K562 (cell line): ENCODE results near the gene BBLN. TPM values are rescaled to one million over a fixed set of nuclear protein-coding genes. Genes with fewer than 3 reads are reported as not detected.
A peak's percentile ranks its signal among the peaks of the same experiment; 100 is the strongest.

ENCODE experiments used
- ADNP ChIP-seq: fragments of 200-800 bp; sonication (Bioruptor generic); IDR thresholded peaks from 2 replicates; pipeline ENCODE4 v1.6.1; 2016; ENCODE audit warnings: missing genetic modification characterization, missing compliant biosample characterization
- CAMTA2 ChIP-seq: fragments of 250-450 bp; sonication (Bioruptor Pico); conservative IDR thresholded peaks from 2 replicates; pipeline ENCODE4 v1.5.1; 2022
- FOXA3 ChIP-seq, 2 experiments: fragments of 450-650 bp in 1 of 2; sonication (generic) in 1 of 2; formaldehyde crosslinking; IDR thresholded peaks in 1 of 2; conservative IDR thresholded peaks in 1 of 2; 2 replicates each; pipeline versions ENCODE4 v1.4.0 to v1.8.0; 2020 to 2022; ENCODE audit warnings: mild to moderate bottlenecking in 2 of 2, missing genetic modification reagents in 1 of 2
- FUS ChIP-seq: fragments of 200-400 bp; formaldehyde crosslinking; optimal IDR thresholded peaks from 2 replicates; pipeline ENCODE3; 2017; ENCODE audit warnings: low read depth, low read length
- LARP7 ChIP-seq: fragments of 450-650 bp; IDR thresholded peaks from 2 replicates; pipeline ENCODE4 v1.6.1; 2016
- MECOM ChIP-seq: fragments of 250-450 bp; sonication (Bioruptor Pico); IDR thresholded peaks from 2 replicates; pipeline ENCODE4 v1.8.0; 2022; ENCODE audit warnings: inconsistent platforms
- MTA2 ChIP-seq: fragments of 450-650 bp; IDR thresholded peaks from 2 replicates; pipeline ENCODE4 v1.6.1; 2016; ENCODE audit warnings: low read depth
- PPARD ChIP-seq: fragments of 250-450 bp; sonication (Bioruptor Pico); IDR thresholded peaks from 2 replicates; pipeline ENCODE4 v1.8.0; 2022; ENCODE audit warnings: inconsistent platforms, mild to moderate bottlenecking, moderate library complexity
- PTTG1 ChIP-seq: fragments of 450-650 bp; IDR thresholded peaks from 2 replicates; pipeline ENCODE4 v1.6.1; 2016; ENCODE audit warnings: low read depth, mild to moderate bottlenecking, missing genetic modification characterization, missing compliant biosample characterization
- RAD21 ChIP-seq, 2 experiments: fragments of 250-450 bp in 1 of 2; fragments of 450-650 bp in 1 of 2; sonication (Bioruptor Pico) in 1 of 2; formaldehyde crosslinking in 1 of 2; IDR thresholded peaks in 1 of 2; conservative IDR thresholded peaks in 1 of 2; 2 replicates each; pipeline versions ENCODE4 v1.4.0 to v1.8.0; 2020 to 2022; ENCODE audit warnings: mild to moderate bottlenecking in 2 of 2, moderate library complexity in 1 of 2
- RFX1 ChIP-seq: fragments of 450-650 bp; IDR thresholded peaks from 2 replicates; pipeline ENCODE4 v1.6.1; 2016; ENCODE audit warnings: mild to moderate bottlenecking, moderate library complexity
- RFX7 ChIP-seq: fragments of 250-450 bp; sonication (Bioruptor Pico); IDR thresholded peaks from 2 replicates; pipeline ENCODE4 v1.5.1; 2021; ENCODE audit warnings: mild to moderate bottlenecking
- RNF2 ChIP-seq: sonication (generic); IDR thresholded peaks from 2 replicates; pipeline ENCODE4 v1.6.1; 2016
- SLC30A9 ChIP-seq: fragments of 250-450 bp; sonication (Bioruptor Pico); IDR thresholded peaks from 2 replicates; pipeline ENCODE4 v1.8.0; 2022; ENCODE audit warnings: mild to moderate bottlenecking, moderate library complexity
- TOE1 ChIP-seq, 2 experiments: fragments of 450-650 bp in 1 of 2; sonication (generic) in 1 of 2; formaldehyde crosslinking in 1 of 2; IDR thresholded peaks; 2 replicates each; pipeline versions ENCODE4 v1.7.1 to v1.8.0; 2016 to 2022; ENCODE audit warnings: borderline replicate concordance in 2 of 2, mild to moderate bottlenecking in 2 of 2, antibody characterized with exemption in 1 of 2, inconsistent platforms in 1 of 2, low read depth in 1 of 2, missing genetic modification reagents in 1 of 2, moderate library complexity in 1 of 2
- ZNF695 ChIP-seq: fragments of 450-650 bp; formaldehyde crosslinking; IDR thresholded peaks from 2 replicates; pipeline ENCODE4 v1.4.0; 2020; ENCODE audit warnings: mild to moderate bottlenecking, moderate library complexity
- ZNF699 ChIP-seq: fragments of 250-450 bp; sonication (Bioruptor Pico); IDR thresholded peaks from 2 replicates; pipeline ENCODE4 v1.8.0; 2021; ENCODE audit warnings: mild to moderate bottlenecking, moderate library complexity; ENCODE audit not compliant: insufficient replicate concordance
- polyA plus RNA-seq, 8 experiments: library from polyadenylated mRNA; depleted of rRNA in 4 of 8; stranded (reverse) in 5 of 8; unstranded in 3 of 8; fragments of >200 nt; fragmentation: Nextera tagmentation in 2 of 8; fragmentation: Illumina TruSeq in 1 of 8; extraction: Ambion mirVana in 2 of 8; extraction: Trizol in 1 of 8; gene quantifications; 2 replicates each; pipeline versions ENCODE4 v1.2.1 to v1.2.3, GENCODE V29; 2011 to 2014; ENCODE audit warnings: inconsistent platforms in 1 of 8, missing spikeins in 1 of 8
- total RNA-seq, 7 experiments: library from RNA; depleted of rRNA in 6 of 7; stranded (reverse); fragments of >200 nt in 6 of 7; fragmentation: Illumina TruSeq in 2 of 7; extraction: Trizol in 2 of 7; gene quantifications; 2 replicates each; pipeline versions ENCODE4 v1.2.1 to v1.2.3, GENCODE V29; 2011 to 2021; ENCODE audit warnings: low replicate concordance in 1 of 7
- TF ChIP-seq, protein P1 (sequence below): fragments of 450-650 bp; IDR thresholded peaks from 2 replicates; pipeline ENCODE4 v1.6.1; 2016; ENCODE audit warnings: mild to moderate bottlenecking
- TF ChIP-seq, protein P2 (sequence below): fragments of 250-450 bp; sonication (Bioruptor Pico); IDR thresholded peaks from 2 replicates; pipeline ENCODE4 v1.5.0; 2021
- TF ChIP-seq, protein P3 (sequence below): fragments of 250-450 bp; sonication (Bioruptor Pico); IDR thresholded peaks from 2 replicates; pipeline ENCODE4 v1.8.0; 2022; ENCODE audit warnings: moderate library complexity, mild to moderate bottlenecking, inconsistent platforms
- TF ChIP-seq, protein P4 (sequence below): sonication (generic); formaldehyde crosslinking; IDR thresholded peaks from 2 replicates; pipeline ENCODE4 v1.8.1; 2023; ENCODE audit warnings: mild to moderate bottlenecking, missing genetic modification reagents, moderate library complexity

BBLN gene
- total and polyA plus RNA-seq, 9 of the 15 experiments (the other 6 are each of a cell fraction or from before 2014, with no cell fraction given): 4.2 to 331 (median 87.1) TPM

DNA sequence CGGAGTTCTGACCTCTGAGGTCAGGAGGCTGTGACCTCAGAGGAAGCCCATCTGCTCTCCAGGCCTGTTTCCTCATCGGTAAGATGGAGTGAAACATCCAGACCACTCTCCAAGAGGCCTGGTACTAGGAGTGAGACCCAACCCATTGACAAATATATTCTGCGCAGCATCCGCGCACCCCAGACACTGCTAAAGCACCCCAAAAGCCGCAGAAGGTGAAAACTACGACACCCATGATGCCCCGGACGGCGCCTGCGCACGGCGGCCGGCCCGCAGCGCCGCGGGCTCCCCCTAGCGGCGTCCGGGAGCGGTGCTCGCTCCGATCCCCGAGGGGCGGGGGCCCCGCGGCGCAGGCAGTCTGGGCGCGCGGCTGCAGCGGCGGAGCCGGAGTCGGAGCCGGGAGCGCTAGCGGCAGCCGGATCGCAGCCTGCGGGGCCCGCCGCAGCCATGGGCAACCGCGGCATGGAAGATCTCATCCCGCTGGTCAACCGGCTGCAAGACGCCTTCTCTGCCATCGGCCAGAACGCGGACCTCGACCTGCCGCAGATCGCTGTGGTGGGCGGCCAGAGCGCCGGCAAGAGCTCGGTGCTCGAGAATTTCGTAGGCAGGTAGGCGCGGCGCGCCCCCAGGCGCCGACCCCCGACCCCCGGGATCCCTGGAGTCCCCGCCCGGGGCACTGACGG, 43.1 kb downstream of the BBLN start, which contains the start of gene DNM1 (continued):
- no peak for TF ChIP-seq RFX7 (CRISPR knock-in tag)
- TF ChIP-seq FUS: no peak
- TF ChIP-seq ADNP: no peak
- no peak for TF ChIP-seq RNF2
- no peak for TF ChIP-seq MECOM (CRISPR knock-in tag)
- TF ChIP-seq SLC30A9: 0 out of 2 replicates have a peak, but pooled peaks have one; percentile 56
- no peak for TF ChIP-seq ZNF699 (CRISPR knock-in tag)
- no peak for TF ChIP-seq CAMTA2 (CRISPR knock-in tag)
- no peak for TF ChIP-seq RFX1
- TF ChIP-seq ZNF695 (CRISPR knock-in tag): peak; percentile 62; the same call in 1 of the 2 replicates
- TF ChIP-seq, protein P1, sequence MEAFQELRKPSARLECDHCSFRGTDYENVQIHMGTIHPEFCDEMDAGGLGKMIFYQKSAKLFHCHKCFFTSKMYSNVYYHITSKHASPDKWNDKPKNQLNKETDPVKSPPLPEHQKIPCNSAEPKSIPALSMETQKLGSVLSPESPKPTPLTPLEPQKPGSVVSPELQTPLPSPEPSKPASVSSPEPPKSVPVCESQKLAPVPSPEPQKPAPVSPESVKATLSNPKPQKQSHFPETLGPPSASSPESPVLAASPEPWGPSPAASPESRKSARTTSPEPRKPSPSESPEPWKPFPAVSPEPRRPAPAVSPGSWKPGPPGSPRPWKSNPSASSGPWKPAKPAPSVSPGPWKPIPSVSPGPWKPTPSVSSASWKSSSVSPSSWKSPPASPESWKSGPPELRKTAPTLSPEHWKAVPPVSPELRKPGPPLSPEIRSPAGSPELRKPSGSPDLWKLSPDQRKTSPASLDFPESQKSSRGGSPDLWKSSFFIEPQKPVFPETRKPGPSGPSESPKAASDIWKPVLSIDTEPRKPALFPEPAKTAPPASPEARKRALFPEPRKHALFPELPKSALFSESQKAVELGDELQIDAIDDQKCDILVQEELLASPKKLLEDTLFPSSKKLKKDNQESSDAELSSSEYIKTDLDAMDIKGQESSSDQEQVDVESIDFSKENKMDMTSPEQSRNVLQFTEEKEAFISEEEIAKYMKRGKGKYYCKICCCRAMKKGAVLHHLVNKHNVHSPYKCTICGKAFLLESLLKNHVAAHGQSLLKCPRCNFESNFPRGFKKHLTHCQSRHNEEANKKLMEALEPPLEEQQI: no peak
- TF ChIP-seq FOXA3 (CRISPR knock-in tag; conservative IDR thresholded peaks at IDR 0.05 in 1 of 2, IDR thresholded peaks at IDR 0.05 in 1 of 2): no peak
- TF ChIP-seq, protein P2, sequence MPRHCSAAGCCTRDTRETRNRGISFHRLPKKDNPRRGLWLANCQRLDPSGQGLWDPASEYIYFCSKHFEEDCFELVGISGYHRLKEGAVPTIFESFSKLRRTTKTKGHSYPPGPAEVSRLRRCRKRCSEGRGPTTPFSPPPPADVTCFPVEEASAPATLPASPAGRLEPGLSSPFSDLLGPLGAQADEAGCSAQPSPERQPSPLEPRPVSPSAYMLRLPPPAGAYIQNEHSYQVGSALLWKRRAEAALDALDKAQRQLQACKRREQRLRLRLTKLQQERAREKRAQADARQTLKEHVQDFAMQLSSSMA (CRISPR knock-in tag): no peak
- peak; percentile 66; the same call in 1 of the 2 replicates for TF ChIP-seq LARP7
- TF ChIP-seq, protein P3, sequence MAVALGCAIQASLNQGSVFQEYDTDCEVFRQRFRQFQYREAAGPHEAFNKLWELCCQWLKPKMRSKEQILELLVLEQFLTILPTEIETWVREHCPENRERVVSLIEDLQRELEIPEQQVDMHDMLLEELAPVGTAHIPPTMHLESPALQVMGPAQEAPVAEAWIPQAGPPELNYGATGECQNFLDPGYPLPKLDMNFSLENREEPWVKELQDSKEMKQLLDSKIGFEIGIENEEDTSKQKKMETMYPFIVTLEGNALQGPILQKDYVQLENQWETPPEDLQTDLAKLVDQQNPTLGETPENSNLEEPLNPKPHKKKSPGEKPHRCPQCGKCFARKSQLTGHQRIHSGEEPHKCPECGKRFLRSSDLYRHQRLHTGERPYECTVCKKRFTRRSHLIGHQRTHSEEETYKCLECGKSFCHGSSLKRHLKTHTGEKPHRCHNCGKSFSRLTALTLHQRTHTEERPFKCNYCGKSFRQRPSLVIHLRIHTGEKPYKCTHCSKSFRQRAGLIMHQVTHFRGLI (CRISPR knock-in tag): peak; percentile 59; the same call in 1 of the 2 replicates
- no peak for TF ChIP-seq PTTG1 (tag)
- TF ChIP-seq, protein P4, sequence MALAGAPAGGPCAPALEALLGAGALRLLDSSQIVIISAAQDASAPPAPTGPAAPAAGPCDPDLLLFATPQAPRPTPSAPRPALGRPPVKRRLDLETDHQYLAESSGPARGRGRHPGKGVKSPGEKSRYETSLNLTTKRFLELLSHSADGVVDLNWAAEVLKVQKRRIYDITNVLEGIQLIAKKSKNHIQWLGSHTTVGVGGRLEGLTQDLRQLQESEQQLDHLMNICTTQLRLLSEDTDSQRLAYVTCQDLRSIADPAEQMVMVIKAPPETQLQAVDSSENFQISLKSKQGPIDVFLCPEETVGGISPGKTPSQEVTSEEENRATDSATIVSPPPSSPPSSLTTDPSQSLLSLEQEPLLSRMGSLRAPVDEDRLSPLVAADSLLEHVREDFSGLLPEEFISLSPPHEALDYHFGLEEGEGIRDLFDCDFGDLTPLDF (CRISPR knock-in tag): peak; percentile 82
- peak; percentile 46 to 67 for TF ChIP-seq RAD21 (CRISPR knock-in tag; conservative IDR thresholded peaks at IDR 0.05 in 1 of 2, IDR thresholded peaks at IDR 0.05 in 1 of 2)
- no peak for TF ChIP-seq MTA2
- no peak for TF ChIP-seq TOE1 (IDR thresholded peaks at IDR 0.05; ENCODE audit: borderline replicate concordance)
- TF ChIP-seq TOE1 (CRISPR knock-in tag; IDR thresholded peaks at IDR 0.05; ENCODE audit: borderline replicate concordance, low read depth): no peak
- peak; percentile 74 for TF ChIP-seq PPARD (CRISPR knock-in tag)
